Stimulated activated CD4-positive, alpha-beta T cell treated with anti-CD3 and anti-CD28 coated beads, Interleukin-4, amount 100 ng/mL, for 48 hours (primary cell): ENCODE results near the gene GOLT1A.

ENCODE experiments used
- DNase-seq, 2 donors: peaks; one replicate each; pipeline ENCODE4 v3.0.0-alpha.2; 2020; ENCODE audit warnings: low read depth in 2 of 2

The GOLT1A gene

DNA sequence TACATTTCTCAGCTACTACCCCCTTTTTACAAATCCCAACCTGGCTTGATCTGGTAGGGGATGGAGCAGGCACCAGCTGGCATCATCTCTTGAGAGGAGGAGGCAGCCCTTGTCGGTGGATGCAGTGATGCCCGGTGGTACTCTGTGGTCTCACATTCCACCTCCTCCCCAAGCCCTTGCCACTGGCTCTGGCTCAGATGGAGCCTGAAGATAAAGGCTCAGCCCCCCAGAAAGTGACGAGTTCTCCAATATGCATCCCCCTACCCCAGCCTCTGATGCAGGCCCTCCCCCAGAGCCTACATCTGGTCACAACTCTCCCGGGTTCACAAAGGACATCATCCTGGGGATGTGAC lies 3.8 kb upstream of the GOLT1A start:
- no peak for DNase-seq

DNA sequence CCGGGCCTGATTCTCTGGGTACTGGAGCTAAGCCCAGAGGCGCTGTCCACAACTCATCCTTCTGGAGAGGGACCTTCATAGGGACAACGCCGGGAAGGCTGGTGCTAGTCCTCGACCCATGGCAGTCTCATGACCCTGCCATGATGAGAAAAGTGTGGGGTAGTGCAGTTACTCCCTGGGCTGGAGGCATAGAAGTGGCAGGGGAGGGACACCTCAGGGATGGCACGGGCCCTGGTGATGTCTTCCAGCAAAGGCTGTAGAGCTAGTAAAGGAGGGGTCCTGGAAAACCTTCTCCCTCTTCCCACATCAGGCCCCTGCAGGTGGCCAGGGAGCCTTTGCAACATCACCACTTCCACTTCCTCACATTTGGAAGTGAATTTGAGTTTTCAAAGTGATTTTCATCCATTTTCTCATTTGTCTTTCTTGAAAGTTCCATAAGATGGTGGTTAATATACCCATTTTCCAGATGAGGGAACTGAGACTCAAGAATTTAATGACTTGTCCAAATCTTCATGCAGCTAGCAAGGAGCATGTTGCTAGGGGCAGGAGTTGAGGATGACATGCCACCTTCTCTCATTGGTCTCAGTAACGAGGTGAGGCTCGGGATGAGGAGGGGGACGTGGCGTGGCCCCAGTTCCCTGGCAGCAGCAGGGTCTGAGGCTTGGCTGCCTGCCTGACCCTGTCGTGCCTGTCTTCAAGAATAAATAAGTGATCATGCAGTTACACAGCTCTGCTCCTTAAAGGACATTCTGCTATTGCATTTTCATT lies 3.3 kb upstream of the GOLT1A start:
- DNase-seq: no peak

DNA sequence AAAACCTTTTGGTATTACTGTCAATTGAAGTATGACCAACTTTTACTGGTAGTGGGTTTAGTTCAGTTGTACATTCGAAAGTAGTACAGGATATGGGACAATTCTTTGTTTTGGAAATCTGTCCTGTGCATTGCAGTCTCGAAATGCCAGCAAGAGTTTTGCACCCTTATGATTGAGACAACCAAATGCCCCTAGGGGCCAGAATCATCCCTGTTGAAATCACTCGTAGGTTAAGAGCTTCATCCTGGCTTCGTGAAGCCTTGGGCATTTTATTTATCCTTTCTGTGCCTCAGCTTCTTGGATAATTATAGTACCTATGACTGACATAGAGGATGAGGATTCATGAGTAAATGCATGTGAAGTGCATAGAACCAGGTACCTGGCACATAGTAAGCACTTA lies 2.4 kb upstream of the GOLT1A start:
- DNase-seq: no peak

DNA sequence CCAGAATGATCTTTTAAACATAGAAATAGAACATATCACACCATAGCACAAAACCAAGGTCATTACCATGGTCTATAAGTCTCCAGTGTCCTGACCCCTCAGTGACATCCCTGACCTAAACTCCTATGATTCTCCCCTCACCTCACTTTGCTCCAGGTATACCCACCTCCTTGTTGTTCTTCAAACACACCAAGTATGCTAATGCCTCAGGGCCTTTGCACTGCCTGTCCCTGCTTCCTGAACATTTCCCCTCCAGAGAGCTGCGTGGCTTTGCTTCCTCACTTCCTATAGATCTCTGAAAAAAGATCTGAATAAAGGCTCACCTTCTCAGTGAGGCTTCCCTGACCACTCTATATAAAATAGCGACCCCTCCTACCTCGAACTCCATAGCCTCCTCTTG lies 1.1 kb downstream of the GOLT1A start:
- no peak for DNase-seq

DNA sequence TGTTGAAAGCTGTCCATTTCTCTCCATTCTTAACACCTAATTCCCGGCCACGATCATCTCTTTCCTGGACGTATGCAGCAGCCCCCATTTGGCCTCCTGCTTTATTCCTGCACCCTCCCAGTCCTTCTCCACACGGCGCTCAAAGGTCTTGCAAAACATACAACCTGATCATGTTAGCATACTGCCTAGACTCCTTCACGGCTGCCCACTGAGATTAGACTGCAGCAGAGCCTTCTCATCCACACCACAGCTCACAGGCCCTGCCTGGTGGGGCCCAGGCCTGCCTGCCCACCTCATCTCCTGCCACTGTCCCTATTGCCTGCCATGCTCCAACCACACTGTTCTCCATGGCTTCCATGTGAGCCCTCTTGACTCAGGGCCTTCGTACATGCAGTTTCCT lies 2.7 kb downstream of the GOLT1A start:
- no peak for DNase-seq

DNA sequence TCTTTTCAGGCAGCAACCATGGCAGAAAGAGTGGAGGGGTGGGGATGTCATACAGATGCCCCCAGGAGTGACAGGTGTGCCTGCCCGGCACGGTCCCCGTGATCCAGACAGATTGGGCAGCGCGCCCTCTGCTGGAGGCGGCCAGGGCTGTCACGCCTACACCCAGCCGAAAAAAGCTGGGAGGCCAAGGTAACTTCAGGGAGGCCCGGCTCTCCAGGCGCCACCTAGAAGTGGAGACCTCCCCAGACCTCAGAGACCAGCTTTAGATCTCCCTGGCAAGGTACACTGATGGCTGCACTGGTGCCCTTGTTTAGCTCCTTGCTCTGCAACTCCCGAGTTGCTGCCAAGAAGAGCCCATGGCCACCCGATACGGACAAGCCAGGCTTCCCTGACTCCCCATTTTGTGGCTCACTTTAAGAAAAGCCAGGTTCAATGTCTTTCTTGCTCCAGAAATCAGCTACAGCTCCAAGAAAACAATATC lies 6.6 kb downstream of the GOLT1A start:
- DNase-seq: peak; percentile 70 to 82

DNA sequence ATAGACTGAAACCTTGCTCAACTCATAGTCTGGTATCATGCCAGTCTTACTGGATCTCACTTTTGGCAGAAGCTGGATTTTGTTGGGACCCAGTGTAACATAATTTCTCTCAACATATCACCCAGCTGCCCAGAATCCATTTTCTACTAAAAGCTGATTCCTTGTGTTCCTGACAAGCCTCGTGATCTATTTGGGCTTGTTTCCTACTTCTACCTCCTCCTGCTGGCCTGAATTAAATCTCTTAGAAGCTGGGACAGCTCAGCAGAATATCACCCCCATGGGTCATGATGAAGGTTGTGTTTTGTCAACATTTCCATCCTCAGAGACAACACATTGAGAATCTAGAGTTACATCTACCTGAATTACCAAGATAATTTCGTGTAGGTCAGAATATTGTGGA lies 7.7 kb downstream of the GOLT1A start:
- DNase-seq: no peak

DNA sequence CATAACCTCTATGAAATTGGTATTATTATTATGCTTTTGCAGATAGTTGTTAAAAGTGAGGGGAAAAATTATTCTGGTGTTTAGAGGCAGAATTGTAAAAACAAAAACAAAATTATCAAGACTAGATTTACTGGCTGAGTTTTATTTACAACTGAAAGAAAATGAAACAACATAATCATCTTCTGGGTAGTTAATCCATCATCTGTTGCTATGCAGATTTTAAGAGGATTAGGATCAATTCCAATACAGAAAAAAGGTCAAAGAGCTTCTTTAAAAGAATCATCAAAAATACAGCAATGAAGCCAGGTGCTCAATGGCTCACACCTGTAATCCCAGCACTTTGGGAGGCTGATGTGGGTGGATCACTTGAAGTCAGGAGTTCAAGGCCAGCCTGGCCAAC lies 8.3 kb downstream of the GOLT1A start:
- DNase-seq: no peak

DNA sequence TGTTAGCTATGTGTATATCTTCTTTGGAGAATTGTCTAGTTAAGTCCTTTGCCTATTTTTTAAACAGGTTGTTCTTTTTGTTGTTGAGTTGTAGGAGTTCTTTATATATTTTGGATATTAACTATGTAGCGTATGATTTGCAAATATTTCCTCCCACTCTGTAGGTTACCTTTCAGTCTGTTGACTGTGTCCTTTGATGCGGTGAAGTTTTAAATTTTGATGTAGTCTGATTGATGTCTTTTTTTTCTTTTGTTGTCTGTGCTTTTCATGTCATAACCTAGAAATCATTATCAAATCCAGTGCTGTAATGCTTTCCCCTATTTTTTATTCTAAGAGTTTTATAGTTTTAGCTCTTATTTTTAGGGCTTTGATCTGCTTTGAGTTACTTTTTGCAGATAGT lies 8.8 kb downstream of the GOLT1A start:
- no peak for DNase-seq

DNA sequence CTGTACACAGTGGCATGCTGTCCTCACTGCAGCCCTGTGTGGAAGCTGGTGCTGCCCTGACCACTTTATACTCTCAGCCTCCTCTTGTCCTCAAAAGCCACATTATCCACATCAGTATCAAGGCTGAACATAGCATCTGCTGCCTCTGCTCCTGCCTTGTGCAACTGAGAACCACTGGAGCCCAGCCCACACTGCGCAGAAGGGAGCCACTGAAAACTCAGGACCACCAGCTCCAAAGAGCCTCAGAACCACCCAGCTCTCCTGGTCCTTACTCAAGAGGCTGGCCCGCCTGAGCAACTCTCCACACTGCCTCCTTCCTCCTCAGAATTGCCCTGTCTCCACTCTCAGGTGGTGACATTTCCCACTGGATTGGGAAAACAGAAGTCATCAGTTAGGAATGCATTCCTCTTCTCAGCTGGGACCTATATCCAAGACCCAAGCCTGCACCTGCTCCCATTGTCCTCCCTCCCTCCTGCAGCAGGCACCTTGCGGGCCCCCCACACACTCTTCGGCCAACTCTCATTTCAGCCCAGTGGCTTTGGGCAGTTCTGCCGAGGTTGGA lies 10.5 kb downstream of the GOLT1A start:
- no peak for DNase-seq

DNA sequence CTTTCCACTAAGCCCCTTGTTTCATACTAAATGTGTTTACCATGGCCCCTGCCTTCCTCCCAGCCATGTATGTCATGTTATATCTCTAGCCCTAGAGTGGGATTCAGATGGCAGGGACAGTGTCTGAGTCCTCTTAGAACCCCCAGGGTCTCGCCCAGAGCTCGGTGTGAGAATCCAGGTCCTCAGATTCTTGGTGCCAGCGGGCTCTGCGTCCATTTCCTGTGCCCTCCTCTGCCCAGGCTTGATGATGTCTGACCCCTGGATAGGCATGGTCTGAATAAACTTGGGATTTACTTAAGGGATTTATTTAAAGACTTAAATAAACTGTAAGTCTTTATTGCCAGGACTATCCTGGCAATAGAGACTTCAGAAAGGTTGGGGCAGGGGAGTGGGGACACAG lies 11.3 kb downstream of the GOLT1A start:
- no peak for DNase-seq

DNA sequence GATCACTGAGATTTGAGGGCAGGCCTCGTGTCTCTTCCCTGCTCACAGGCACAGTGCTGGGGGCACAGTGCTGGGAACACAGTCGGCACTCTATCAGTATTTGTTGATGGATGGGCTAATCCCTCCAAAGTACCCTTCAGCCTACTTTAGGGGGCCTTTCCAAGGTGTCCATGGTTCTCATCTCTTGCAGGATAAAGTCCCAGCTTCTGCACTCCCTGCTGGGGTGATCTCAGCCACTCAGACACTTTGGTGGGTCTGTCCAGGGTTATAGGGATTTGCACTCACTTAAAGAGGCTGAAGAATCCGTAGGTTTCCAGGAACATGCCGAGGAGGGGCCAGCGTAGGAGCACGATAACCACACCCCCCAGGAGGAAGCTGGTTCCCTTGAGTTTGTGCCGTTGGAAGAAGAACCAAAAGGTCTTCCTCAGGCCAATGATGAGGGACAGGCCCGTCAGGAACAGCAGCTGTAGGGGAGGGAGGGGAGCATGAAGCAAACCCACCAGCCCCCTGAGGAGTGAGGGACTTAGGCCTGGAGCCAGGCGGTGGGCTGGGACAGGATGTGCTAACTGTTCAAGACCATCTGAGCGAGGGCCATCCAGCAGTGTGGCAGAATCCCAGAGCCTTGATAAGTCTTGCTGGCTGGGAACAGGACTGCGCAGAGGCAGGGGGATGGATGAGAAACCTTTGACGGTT lies 12.3 kb downstream of the GOLT1A start:
- DNase-seq: no peak

DNA sequence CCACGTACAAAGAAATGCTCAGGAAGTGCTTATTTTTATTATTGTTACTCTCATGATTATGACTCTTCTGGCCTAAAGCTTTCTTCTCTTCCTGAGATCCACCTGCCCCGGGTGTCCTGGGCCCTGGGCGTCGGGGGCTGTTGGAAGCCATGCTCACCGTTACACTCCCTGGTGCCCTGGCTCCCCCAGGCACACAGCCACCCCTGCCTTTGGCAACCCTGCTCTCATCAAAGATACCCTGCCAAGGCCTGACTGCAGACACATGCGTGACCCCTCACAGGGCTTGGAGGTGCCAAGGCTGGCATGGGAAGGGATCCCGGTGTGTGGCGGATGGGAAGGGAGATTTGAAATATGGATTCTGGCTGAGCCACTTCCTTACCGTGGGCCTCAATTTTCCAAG lies 14.2 kb downstream of the GOLT1A start:
- no peak for DNase-seq

DNA sequence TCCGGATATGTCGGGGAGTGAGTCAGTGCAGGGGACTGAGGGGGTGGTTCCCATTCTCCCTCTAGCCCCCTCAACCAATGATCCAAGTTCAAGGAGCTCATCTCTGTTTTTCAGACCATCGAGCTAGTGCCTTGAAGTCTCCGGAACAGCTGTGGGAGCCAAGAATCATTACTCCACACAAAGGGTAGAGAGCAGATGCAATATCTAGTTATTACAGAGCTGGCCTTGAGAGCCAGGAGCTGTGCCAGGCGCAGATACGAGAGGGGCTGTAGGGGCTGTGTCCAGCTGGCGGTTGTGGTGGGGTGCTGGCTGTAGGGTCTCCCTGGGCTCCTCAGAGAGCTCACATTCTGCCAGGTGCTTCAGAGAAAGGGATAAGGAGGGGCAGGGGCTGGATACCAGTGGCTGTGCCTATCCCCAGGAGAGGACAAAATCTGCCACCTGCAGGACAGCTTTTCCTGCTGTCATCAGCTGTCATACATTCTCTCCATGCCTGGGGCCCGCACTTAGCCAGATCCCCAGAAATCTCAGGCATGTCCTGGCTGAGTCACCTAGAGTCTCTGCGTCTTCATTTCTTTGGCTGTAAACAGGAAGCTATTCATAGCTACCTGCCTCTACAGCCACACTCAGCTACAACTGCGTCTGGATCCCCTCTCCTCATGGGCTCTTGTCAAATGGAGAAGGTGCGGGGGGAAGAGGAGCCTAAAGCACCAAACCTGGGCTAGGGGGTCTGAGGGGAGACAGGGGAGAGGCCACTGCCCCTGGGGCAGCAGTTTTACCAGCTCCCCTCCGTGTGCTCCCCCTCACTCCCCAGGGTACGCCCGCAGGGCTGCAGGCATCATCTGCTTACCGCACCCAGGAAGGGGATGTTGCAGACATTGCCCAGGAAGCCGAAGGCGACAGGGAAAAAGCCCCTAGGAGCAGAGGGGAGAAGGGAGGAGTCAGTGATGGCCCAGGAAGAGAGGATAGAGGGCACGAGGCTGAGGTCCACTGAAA lies 15.1 kb downstream of the GOLT1A start:
- DNase-seq: no peak

DNA sequence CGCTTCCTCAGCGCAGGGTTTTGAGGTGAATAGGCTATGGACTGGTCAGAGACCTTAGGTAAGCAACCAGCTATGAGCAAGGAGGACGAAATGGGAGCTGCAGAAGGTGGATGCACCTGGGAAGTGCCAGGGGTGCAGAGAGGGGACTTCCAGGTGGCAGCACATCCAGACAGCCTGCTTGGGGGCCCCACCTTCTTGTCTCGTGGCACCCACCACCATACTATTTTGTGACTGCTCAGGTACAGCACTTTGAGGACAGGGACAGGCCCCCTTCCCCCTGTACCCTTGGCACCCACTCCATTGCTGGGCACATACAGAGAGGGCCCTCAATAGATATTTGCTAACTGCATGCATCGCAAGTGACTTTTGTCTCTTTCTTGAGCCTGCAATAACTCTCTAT lies 16.7 kb downstream of the GOLT1A start:
- DNase-seq: no peak

DNA sequence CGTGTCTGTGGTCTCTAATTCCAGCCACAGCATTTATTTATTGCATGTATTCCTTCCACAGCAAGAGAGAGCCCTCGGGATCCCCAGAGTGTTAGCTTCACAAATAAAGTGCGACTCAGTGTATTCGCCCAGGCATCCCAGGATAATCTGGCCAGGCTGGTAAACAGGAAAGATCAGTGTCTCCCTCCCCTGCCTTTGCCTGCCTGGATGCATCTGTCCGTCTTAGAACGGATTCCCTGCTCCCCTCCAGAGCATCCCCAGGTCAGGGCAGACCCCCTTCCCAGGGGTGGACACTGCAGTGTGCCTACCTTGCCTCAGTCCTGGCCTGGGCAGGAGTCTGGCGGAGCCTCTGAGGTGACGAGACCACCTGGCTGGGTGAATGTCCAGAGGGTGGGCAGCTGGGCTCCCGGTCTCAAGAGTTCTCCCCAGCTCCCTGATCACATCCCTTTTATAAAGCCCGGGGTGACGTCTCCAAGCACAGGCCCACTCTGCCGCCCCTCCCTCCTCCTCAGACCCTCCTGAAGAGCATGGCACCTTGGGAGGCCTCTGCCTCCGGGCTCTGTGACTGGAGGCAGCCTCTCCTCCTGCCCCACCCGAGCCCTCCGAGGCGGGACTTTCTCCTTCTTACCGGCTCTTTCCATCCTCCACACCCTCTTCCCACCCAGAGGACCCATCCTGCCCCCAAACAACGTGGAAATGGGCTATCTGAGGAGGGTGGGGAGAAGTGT lies 17.6 kb downstream of the GOLT1A start, which contains the start of gene KISS1:
KISS1 (minus strand) TSS at position 424 of the 728 bp plus-strand sequence. CDS start 3,615 bp downstream, outside the sequence.
- DNase-seq: no peak

DNA sequence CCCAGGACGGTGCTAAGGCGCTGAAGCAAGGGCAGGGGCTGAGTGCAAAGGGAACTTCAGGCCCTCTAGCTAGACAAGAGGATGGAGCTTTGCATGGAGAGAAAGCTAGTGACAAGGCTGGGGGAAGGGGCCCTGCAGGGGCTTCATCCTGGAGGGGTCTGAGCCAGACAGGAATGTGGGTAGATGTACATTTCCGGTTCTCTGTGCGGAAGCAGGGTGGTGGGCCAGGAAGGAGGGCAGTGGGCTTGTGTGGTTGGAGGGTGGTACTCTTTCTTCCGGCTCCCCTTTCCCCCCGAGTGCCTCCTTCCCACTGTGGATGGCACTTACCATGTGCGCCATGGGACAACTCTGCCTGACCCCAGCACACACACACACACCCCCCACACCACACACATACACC lies 19.0 kb downstream of the GOLT1A start:
- no peak for DNase-seq

DNA sequence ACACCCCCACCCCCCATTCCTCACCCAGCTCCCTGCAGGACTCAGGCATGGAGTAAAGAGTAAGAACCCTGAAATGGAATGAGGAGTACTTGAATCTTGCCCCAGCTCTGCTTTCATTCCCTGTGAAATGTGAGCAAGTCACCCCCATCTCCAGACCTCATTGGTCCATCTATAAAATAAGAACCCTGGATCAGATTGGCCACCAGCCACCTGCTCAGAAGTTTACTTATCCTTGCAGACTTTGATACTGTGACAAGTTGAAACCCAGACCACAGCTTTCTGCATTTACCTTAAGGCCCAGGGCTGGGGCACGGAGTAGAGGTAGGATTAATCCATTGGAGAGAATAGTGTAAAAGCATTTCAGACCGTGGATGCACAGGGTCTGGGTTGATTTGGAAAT lies 19.7 kb downstream of the GOLT1A start:
- DNase-seq: no peak

DNA sequence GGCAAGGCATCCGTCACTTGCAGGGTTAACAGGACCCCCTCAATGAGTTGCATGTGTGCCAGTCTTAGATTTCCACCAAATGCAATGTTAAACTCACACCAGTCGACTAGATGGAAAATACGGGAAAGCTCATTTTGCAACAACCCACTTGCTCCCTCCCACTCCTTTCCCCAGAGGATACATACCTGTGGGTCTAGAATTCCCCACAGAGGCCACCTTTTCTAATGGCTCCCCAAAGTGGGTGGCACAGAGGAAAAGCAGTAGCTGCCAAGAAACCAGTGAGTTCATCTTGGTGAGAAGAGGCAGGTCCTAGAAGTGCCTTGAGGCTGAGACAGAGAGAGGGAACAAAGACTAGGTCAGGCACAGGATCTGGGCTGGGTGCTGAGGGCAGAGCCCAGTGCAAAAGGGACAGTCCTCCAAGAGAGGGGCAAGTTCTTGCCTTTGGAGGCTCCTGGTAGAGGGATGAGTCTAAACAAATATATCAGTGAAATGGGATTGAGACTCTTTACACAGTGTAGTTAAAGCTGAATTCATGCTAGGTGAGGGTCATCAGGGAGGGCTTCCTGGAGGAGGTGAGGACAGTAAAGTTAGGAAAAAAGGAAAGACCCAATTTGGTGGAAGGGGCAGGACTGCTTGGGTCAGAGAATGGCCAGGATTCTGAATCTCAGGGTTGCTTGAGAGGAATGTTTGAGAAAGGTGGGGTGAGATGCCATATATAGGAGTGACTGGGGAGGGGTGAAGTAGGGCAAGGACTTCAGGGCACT lies 21.0 kb downstream of the GOLT1A start:
- DNase-seq: no peak

DNA sequence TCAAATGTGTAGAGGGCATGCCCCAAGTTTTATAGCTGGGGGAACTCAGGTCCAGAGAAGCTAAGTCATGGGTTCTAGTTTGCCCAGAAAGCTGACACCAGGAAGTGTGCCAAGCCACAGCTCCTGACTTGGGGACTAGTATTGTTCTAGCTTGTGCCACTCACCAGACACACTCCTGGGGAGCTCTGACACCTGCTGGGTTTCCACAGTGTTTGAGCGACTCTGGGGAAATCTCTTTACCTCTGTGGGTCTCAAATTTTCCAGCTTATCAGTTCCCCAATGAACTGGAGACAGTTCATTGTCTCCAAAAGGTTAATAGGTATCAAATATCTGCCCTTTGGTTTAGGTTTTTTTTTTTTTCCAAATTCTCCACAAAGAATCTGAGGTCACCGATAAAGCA lies 21.7 kb downstream of the GOLT1A start:
- no peak for DNase-seq
